Spleen (tissue), 11 donors: ENCODE measurements around the gene HIPK3. TPM values are rescaled to one million over a fixed set of nuclear protein-coding genes. Genes with fewer than 3 reads are reported as not detected.

Experiments used
- DNase-seq: peaks from one replicate; pipeline ENCODE4 v3.0.0-alpha.2; 2020
- H3K27ac ChIP-seq, 8 donors: fragments of 200-600 bp; sonication (generic) in 7 of 8; 1 replicate in 4 of 8; 2 replicates in 4 of 8; pipeline versions ENCODE4 v1.5.0 to v1.8.0; 2016 to 2021; ENCODE audit warnings: inconsistent platforms in 4 of 8, mild to moderate bottlenecking in 4 of 8, moderate library complexity in 1 of 8
- H3K27me3 ChIP-seq, 7 donors: fragments of 200-600 bp; sonication (generic) in 6 of 7; replicated peaks in 1 of 7; 1 replicate in 4 of 7; 2 replicates in 3 of 7; pipeline versions ENCODE4 v1.5.0 to v1.8.0; 2016 to 2021; ENCODE audit warnings: inconsistent platforms in 3 of 7, mild to moderate bottlenecking in 1 of 7
- H3K36me3 ChIP-seq, 6 donors: fragments of 200-600 bp; sonication (generic) in 5 of 6; 1 replicate in 4 of 6; 2 replicates in 2 of 6; pipeline versions ENCODE4 v1.5.0 to v1.8.0; 2016 to 2021; ENCODE audit warnings: inconsistent platforms in 2 of 6
- H3K4me1 ChIP-seq, 6 donors: fragments of 200-600 bp; sonication (generic) in 5 of 6; 1 replicate in 3 of 6; 2 replicates in 3 of 6; pipeline versions ENCODE4 v1.5.0 to v1.8.0; 2016 to 2021; ENCODE audit warnings: inconsistent platforms in 3 of 6
- H3K4me3 ChIP-seq, 8 donors: fragments of 200-600 bp; sonication (generic) in 7 of 8; 1 replicate in 4 of 8; 2 replicates in 4 of 8; pipeline versions ENCODE4 v1.5.0 to v1.8.0; 2016 to 2021; ENCODE audit warnings: inconsistent platforms in 4 of 8, mild to moderate bottlenecking in 4 of 8, moderate library complexity in 2 of 8
- H3K9me3 ChIP-seq, 8 donors: fragments of 200-600 bp; sonication (generic) in 7 of 8; 1 replicate in 4 of 8; 2 replicates in 4 of 8; pipeline versions ENCODE4 v1.5.0 to v1.8.0; 2016 to 2021; ENCODE audit warnings: inconsistent platforms in 4 of 8
- CTCF ChIP-seq, 11 experiments: fragments of 200-600 bp in 7 of 11; fragments of 450-650 bp in 4 of 11; sonication (generic) in 4 of 11; IDR thresholded peaks in 8 of 11; conservative IDR thresholded peaks in 3 of 11; 1 replicate in 7 of 11; 2 replicates in 4 of 11; pipeline versions ENCODE4 v1.4.0 to v1.8.0; 2016 to 2021; ENCODE audit warnings: antibody characterized with exemption in 11 of 11, inconsistent platforms in 4 of 11, mild to moderate bottlenecking in 1 of 11
- POLR2A ChIP-seq, 3 donors: fragments of 450-650 bp; IDR thresholded peaks; one replicate each; pipeline ENCODE4 v1.5.1; 2017; ENCODE audit warnings: antibody characterized with exemption in 3 of 3, mild to moderate bottlenecking in 1 of 3
- POLR2AphosphoS5 ChIP-seq, 3 donors: sonication (generic); formaldehyde crosslinking; IDR thresholded peaks; one replicate each; pipeline ENCODE4 v1.5.1; 2017; ENCODE audit warnings: antibody characterized with exemption in 3 of 3
- WGBS, 5 donors: extraction: QIAGEN DNeasy Blood & Tissue Kit in 3 of 5; methylation state at CpG; one replicate each; pipeline versions ENCODE4 v1.1.5 to v1.1.7; 2013 to 2018; 5-methylcytosine and 5-hydroxymethylcytosine counted together
- intact Hi-C: fragments of 100-400 bp; cut with DNase I; formaldehyde crosslinking; loops from one replicate; pipeline ENCODE4 v1.15.0; 2023; ENCODE audit warnings: low total_unique reads
- polyA plus RNA-seq, 3 donors: library from polyadenylated mRNA; stranded (reverse); fragments of 200-250 nt; gene quantifications; one replicate each; pipeline ENCODE4 v1.2.1, GENCODE V29; 2013
- total RNA-seq, 7 donors: library from RNA; depleted of rRNA in 3 of 7; stranded (reverse); fragments of >200 nt in 3 of 7; fragmentation: NEBNext Ultra II Directional in 4 of 7; extraction: Animal tissue kit (Norgen Biotek cat#: 25700) in 4 of 7; gene quantifications; one replicate each; pipeline versions ENCODE4 v1.1.0 to v1.2.1, GENCODE V29; 2016 to 2021
- donor health status: healthy with polysubstance abuse.
- donor health status: DM: no; HTN: no; CAD: no; lungs with moderate emphysema.
- donor health status: DM: no; HTN: no; CAD: no.
- donor health status: Bipolar disorder and iron deficiency.
- donor health status: healthy.
- donor health status: DM: no; HTN: no; CAD: no.
- donor health status: DM: yes; HTN: yes; CAD: no.

Gene HIPK3
- total and polyA plus RNA-seq, 10 donors, result 11.5 to 192 (median 127) TPM

- Histone ChIP-seq H3K4me1 (peaks cover 0 to 80% (median 19%) of the 10 kb centered on the region in 6 donors), H3K27ac (no peak overlapping the region), H3K27me3 (no peaks in the 10 kb centered on the region), H3K36me3 (peaks cover 0 to 36% (median 10%) of the 10 kb centered on the region in 6 donors), H3K4me3 (no peak overlapping the region), H3K9me3 (no peaks in the 10 kb centered on the region)
- DNase-seq, result no peak
- TF ChIP-seq POLR2A (IDR thresholded peaks at IDR 0.05) (no peak), CTCF (IDR thresholded peaks at IDR 0.05 in 8 of 11, conservative IDR thresholded peaks at IDR 0.05 in 3 of 11) (no peak), POLR2AphosphoS5 (IDR thresholded peaks at IDR 0.05) (no peak)
- intact Hi-C loops, result no loop called here
- 73 to 84% (median 81%) methylated on average over 2 of the region's 2 CpGs for WGBS, 5 donors
These were observed 27.6 kb downstream of the HIPK3 start for GRCh38 chr11:33284818-33285217.

GRCh38 chr11:33290319-33290718, 33.1 kb downstream of the HIPK3 start:
- H3K4me3 ChIP-seq, result no peak overlapping the region
- TF ChIP-seq POLR2AphosphoS5 (IDR thresholded peaks at IDR 0.05), result no peak
- no peak for TF ChIP-seq CTCF (IDR thresholded peaks at IDR 0.05 in 8 of 11, conservative IDR thresholded peaks at IDR 0.05 in 3 of 11)
- no peak for TF ChIP-seq POLR2A (IDR thresholded peaks at IDR 0.05)
- H3K27me3 ChIP-seq, result no peaks in the 10 kb centered on the region
- H3K36me3 ChIP-seq, result peaks cover 0 to 64% (median 10%) of the 10 kb centered on the region in 6 donors
- intact Hi-C loops, result no loop called here
- 70 to 80% (median 76%) methylated on average over 1 of the region's 1 CpG for WGBS, 5 donors
- no peaks in the 10 kb centered on the region for H3K9me3 ChIP-seq
- DNase-seq, result no peak
- H3K4me1 ChIP-seq, result peaks cover 7 to 64% (median 21%) of the 10 kb centered on the region in 6 donors
- H3K27ac ChIP-seq, result no peak overlapping the region

GRCh38 chr11:33291004-33291777, 34.0 kb downstream of the HIPK3 start:
- no peak for TF ChIP-seq POLR2A (IDR thresholded peaks at IDR 0.05)
- no peak for TF ChIP-seq POLR2AphosphoS5 (IDR thresholded peaks at IDR 0.05)
- TF ChIP-seq CTCF (IDR thresholded peaks at IDR 0.05 in 8 of 11, conservative IDR thresholded peaks at IDR 0.05 in 3 of 11), result no peak
- Histone ChIP-seq H3K4me1 (peaks cover 7 to 67% (median 22%) of the 10 kb centered on the region in 6 donors), H3K36me3 (peaks cover 0 to 68% (median 10%) of the 10 kb centered on the region in 6 donors), H3K4me3 (no peak overlapping the region), H3K27me3 (no peaks in the 10 kb centered on the region), H3K9me3 (no peaks in the 10 kb centered on the region), H3K27ac (no peak overlapping the region)
- intact Hi-C loops, result no loop called here
- WGBS, 5 donors, result 49 to 77% (median 71%) methylated on average over 6 of the region's 6 CpGs
- no peak for DNase-seq

- Histone ChIP-seq H3K4me3 (no peak overlapping the region), H3K4me1 (peaks cover 7 to 70% (median 23%) of the 10 kb centered on the region in 6 donors), H3K9me3 (no peaks in the 10 kb centered on the region), H3K36me3 (peaks cover 0 to 57% (median 2%) of the 10 kb centered on the region in 6 donors), H3K27ac (no peak overlapping the region), H3K27me3 (no peaks in the 10 kb centered on the region)
- intact Hi-C loops, result no loop called here
- TF ChIP-seq CTCF (IDR thresholded peaks at IDR 0.05 in 8 of 11, conservative IDR thresholded peaks at IDR 0.05 in 3 of 11), result no peak
- TF ChIP-seq POLR2AphosphoS5 (IDR thresholded peaks at IDR 0.05), result no peak
- no peak for TF ChIP-seq POLR2A (IDR thresholded peaks at IDR 0.05)
- no peak for DNase-seq
- WGBS, 5 donors, result 94 to 100% (median 94%) methylated on average over 2 of the region's 2 CpGs
These were observed 35.1 kb downstream of the HIPK3 start for GRCh38 chr11:33292311-33292710.
